Measurements from ENCODE around the gene CPA1. TPM values are rescaled to one million over a fixed set of nuclear protein-coding genes. Genes with fewer than 3 reads are reported as not detected.

CPA1 gene
- total RNA-seq, 1 experiment from 2014 or later = not detected

DNA sequence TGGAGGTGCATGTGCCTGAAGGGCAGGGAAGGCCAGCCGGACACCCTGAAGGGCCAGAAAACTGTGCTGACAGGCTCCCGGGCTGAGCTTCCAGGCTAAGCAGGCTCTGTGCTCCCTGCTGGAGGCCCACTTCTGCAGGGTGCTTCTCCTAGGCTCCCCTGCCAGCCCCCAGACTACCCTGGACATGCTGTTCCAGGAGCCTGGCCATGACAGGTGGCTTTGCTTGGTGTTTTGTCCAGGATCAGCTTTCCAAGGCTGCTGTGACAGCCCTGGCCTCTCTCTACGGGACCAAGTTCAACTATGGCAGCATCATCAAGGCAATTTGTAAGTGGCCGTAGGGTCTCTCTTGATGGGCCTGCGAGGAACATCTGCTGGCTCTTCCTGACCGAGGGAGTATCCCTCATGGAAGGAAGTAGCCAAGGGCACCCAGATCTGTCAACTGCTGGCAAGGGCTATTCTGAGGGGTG, 5.3 kb downstream of the CPA1 start:
- no TSS peak for BruUV-seq (replicated peaks)
- Histone ChIP-seq H3K9me2 (ENCODE audit: insufficient read depth) (no peaks in the 10 kb centered on the region), H3F3A (ENCODE audit: insufficient read depth, low read depth) (no peaks in the 10 kb centered on the region), H4K20me1 (ENCODE audit: insufficient read depth) (no peaks in the 10 kb centered on the region), H3K79me2 (ENCODE audit: low read depth) (no peaks in the 10 kb centered on the region), H3K4me2 (no peak overlapping the region), H3K4me3 (no peak overlapping the region), H3K4me1 (replicated peaks; ENCODE audit: insufficient read depth) (no peaks in the 10 kb centered on the region), H3K36me3 (ENCODE audit: low read depth) (no peaks in the 10 kb centered on the region), H3K9me3 (ENCODE audit: insufficient read depth, low read depth) (no peaks in the 10 kb centered on the region), H2AFZ (no peak overlapping the region), H3K27ac (no peak overlapping the region), H3K27me3 (ENCODE audit: insufficient read depth, low read depth) (no peaks in the 10 kb centered on the region)
- intact Hi-C loops (cut with micrococcal nuclease; ENCODE audit: unreplicated experiment) = no loop called here
- CTCF ChIA-PET = no interaction called here
- POLR2A ChIA-PET (ENCODE audit: unreplicated experiment) = interaction anchor here (0.6 kb wide), 1 partner anchor 460 kb away, joined by 6 read pairs; no protein-coding TSS in a partner anchor
- TF ChIP-seq, protein P1, sequence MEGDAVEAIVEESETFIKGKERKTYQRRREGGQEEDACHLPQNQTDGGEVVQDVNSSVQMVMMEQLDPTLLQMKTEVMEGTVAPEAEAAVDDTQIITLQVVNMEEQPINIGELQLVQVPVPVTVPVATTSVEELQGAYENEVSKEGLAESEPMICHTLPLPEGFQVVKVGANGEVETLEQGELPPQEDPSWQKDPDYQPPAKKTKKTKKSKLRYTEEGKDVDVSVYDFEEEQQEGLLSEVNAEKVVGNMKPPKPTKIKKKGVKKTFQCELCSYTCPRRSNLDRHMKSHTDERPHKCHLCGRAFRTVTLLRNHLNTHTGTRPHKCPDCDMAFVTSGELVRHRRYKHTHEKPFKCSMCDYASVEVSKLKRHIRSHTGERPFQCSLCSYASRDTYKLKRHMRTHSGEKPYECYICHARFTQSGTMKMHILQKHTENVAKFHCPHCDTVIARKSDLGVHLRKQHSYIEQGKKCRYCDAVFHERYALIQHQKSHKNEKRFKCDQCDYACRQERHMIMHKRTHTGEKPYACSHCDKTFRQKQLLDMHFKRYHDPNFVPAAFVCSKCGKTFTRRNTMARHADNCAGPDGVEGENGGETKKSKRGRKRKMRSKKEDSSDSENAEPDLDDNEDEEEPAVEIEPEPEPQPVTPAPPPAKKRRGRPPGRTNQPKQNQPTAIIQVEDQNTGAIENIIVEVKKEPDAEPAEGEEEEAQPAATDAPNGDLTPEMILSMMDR (conservative IDR thresholded peaks at IDR 0.05) = no peak
- no peak for TF ChIP-seq EZH2 (IDR thresholded peaks at IDR 0.05; ENCODE audit: low read depth)
- DNase-seq = no peak

DNA sequence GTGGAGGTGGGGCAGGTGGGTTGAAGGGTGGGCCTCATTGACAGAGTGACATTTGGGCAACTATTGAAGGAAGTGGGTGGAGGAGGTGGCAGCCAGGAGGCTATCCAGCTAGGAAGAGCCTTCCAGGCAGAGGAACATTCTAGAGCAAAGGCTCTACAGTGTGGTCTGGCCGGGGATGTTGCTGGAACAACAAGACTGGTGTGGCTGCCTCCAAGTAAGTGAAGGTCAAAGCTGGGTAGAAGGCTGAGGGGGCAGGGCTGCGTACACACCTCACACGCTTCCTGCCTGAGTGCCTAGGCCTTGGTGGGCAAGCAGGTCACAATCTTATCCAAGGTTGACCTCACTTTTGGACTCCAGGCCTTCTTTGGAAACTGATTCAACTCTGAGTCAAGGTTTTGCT, 6.6 kb downstream of the CPA1 start:
- Histone ChIP-seq H3K9me3 (ENCODE audit: insufficient read depth, low read depth) (no peaks in the 10 kb centered on the region), H3K4me3 (no peak overlapping the region), H3K27me3 (ENCODE audit: insufficient read depth, low read depth) (no peaks in the 10 kb centered on the region), H3K27ac (no peak overlapping the region), H3K36me3 (ENCODE audit: low read depth) (no peaks in the 10 kb centered on the region), H3K79me2 (ENCODE audit: low read depth) (no peaks in the 10 kb centered on the region), H3F3A (ENCODE audit: insufficient read depth, low read depth) (no peaks in the 10 kb centered on the region), H2AFZ (no peak overlapping the region), H3K4me1 (replicated peaks; ENCODE audit: insufficient read depth) (no peaks in the 10 kb centered on the region), H4K20me1 (ENCODE audit: insufficient read depth) (no peaks in the 10 kb centered on the region), H3K4me2 (no peak overlapping the region), H3K9me2 (ENCODE audit: insufficient read depth) (no peaks in the 10 kb centered on the region)
- POLR2A ChIA-PET (ENCODE audit: unreplicated experiment) = no interaction called here
- no peak for TF ChIP-seq EZH2 (IDR thresholded peaks at IDR 0.05; ENCODE audit: low read depth)
- TF ChIP-seq, protein P1 (conservative IDR thresholded peaks at IDR 0.05) = no peak
- BruUV-seq (replicated peaks) = no TSS peak
- DNase-seq = no peak
- intact Hi-C loops (cut with micrococcal nuclease; ENCODE audit: unreplicated experiment) = no loop called here
- CTCF ChIA-PET = interaction anchor here (0.6 kb wide), 1 partner anchor 10 kb away, joined by 9 read pairs; no protein-coding TSS in a partner anchor

DNA sequence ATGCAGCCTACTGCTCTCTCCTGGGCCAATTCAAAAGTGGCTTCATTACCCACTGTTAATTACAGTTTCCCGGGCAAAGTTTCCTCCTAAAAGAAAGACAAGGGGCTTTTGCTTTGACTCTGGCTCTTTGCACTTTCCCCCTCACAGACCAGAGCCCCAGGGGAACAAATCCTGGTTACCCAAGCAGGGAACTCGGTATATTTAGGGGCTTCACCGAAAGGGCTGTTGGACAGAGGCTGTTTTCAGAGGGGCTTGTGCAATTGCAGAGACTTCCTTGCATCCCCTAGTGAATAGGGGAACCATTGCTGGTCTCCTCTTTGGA, 7.0 kb downstream of the CPA1 start:
- no peak overlapping the region for H3K4me2 ChIP-seq
- ChIA-PET CTCF (interaction anchor here (0.6 kb wide), 1 partner anchor 10 kb away, joined by 9 read pairs; no protein-coding TSS in a partner anchor), POLR2A (ENCODE audit: unreplicated experiment) (no interaction called here)
- BruUV-seq (replicated peaks) = no TSS peak
- no peaks in the 10 kb centered on the region for H3K27me3 ChIP-seq (ENCODE audit: insufficient read depth, low read depth)
- TF ChIP-seq EZH2 (IDR thresholded peaks at IDR 0.05; ENCODE audit: low read depth) = no peak
- TF ChIP-seq, protein P1 (conservative IDR thresholded peaks at IDR 0.05) = no peak
- no peak overlapping the region for H2AFZ ChIP-seq
- intact Hi-C loops (cut with micrococcal nuclease; ENCODE audit: unreplicated experiment) = no loop called here
- DNase-seq = no peak
- H3K27ac ChIP-seq = no peak overlapping the region
- no peak overlapping the region for H3K4me3 ChIP-seq
- no peaks in the 10 kb centered on the region for H3K36me3 ChIP-seq (ENCODE audit: low read depth)
- H4K20me1 ChIP-seq (ENCODE audit: insufficient read depth) = no peaks in the 10 kb centered on the region
- H3F3A ChIP-seq (ENCODE audit: insufficient read depth, low read depth) = no peaks in the 10 kb centered on the region
- no peaks in the 10 kb centered on the region for H3K4me1 ChIP-seq (replicated peaks; ENCODE audit: insufficient read depth)
- no peaks in the 10 kb centered on the region for H3K79me2 ChIP-seq (ENCODE audit: low read depth)
- H3K9me3 ChIP-seq (ENCODE audit: insufficient read depth, low read depth) = no peaks in the 10 kb centered on the region
- no peaks in the 10 kb centered on the region for H3K9me2 ChIP-seq (ENCODE audit: insufficient read depth)

Measured in PC-9 (cell line).